VCaP (cell line): Measurements from ENCODE around the gene TFDP1.

Experiments used
- H3K27ac ChIP-seq: fragments of 450-650 bp; 2 replicates; pipeline ENCODE4 v1.5.1; 2017
- TF ChIP-seq, protein P1 (sequence below): fragments of 450-650 bp; conservative IDR thresholded peaks from 2 replicates; pipeline ENCODE4 v1.5.1; 2017; ENCODE audit warnings: mild to moderate bottlenecking, moderate library complexity

TFDP1 gene

DNA sequence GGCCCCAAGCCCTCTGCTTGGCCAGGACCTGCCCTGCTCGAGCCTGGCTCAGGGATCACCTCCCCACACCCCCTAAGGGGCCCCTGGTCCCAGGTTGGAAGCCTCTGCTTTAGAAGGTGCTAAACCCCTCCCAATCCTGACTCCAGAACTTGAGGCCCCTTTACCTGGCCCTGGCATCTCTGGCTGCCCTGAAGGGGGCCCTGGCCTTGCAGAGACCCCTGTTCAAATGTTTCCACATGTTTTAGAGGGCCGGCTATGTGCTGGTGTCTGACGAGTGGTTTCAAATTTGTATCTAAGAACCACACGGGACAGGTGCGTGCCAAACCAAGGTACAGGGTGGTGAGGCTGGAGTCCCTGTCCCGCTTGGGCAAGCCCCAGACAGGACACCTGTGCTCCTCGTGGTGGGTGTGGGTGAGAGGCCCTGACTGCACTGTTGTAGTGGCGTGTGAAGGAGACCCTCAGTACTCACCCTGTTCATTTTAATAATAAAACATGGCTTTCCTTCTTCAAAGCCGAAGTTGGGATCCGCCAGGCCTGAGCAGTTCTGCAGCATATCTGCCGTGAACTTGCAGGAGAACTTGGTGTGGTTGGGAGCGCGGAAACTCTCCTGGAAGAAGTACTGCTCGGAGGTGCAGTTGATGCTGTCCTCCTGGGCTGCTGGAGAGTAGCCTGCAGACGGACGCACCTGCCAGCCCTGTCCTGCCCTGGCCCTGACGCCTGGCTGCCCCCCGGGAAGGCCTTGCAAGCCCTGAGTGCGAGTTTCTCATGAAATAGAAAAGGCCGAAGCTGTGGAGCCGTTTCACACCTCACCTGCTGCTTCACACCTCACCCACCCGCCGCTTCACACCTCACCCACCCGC, 68.1 kb downstream of the TFDP1 start:
- TF ChIP-seq, protein P1, sequence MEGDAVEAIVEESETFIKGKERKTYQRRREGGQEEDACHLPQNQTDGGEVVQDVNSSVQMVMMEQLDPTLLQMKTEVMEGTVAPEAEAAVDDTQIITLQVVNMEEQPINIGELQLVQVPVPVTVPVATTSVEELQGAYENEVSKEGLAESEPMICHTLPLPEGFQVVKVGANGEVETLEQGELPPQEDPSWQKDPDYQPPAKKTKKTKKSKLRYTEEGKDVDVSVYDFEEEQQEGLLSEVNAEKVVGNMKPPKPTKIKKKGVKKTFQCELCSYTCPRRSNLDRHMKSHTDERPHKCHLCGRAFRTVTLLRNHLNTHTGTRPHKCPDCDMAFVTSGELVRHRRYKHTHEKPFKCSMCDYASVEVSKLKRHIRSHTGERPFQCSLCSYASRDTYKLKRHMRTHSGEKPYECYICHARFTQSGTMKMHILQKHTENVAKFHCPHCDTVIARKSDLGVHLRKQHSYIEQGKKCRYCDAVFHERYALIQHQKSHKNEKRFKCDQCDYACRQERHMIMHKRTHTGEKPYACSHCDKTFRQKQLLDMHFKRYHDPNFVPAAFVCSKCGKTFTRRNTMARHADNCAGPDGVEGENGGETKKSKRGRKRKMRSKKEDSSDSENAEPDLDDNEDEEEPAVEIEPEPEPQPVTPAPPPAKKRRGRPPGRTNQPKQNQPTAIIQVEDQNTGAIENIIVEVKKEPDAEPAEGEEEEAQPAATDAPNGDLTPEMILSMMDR: no peak
- no peak overlapping the region for H3K27ac ChIP-seq

DNA sequence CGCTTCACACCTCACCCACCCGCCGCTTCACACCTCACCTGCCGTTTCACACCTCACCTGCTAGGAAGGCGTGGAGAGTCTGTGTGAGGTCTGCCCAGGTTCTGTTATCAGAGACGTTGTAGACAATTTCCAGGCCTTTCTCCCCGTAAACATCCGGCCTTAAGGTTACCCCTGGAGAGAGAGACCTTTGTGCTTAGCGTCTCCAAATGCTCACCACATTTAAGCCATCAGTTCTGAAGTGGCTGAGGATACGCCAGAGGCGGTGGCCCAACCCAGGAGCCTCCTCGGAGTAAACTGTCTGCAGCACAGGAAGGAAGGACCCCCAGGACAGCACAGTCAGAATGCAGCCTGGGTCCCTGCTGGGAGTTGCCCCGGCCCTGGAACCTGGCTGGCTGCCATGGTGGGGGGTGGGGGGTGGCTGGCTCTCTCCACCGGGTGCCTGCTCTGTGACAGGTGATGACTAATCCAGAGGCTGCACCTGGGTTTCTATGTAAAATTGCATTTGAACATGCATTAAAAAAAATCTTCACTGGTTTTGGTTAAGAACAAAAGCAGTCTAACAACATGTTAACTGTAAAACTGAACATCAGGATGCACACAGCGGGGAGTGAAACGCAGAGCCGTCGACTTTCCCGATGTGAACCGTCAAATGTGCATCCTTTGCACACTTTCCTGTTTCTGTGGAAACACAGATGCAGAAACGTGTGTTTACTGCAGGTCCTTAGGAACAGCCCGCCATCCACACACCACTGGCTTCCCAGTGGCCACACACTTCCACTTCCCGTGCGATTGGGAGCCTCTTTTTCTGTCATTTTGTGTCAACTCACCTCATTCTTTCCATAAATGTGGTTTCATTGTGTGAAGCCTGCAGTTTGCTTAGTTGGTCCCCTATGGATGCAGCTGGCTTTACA, 69.0 kb downstream of the TFDP1 start:
- TF ChIP-seq, protein P1: no peak
- no peak overlapping the region for H3K27ac ChIP-seq

DNA sequence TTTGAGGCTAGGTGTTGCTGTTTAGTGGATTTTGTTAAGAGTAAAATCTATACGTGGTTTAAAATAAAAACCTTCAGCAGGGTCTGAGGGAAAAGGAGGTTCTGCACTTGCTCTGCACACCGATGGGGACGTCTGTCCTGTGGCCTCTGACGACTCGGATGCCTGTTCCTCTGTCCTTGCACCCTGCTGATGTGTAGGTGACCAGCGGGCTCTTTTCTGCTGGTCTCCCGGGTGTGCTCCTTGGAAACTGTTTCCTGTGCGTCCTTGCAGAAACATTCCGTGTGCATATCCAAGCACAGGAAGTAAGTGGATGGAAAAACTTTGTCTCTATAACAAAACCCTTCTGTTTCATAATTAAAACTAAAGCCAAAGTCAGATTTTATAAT, 69.6 kb downstream of the TFDP1 start:
- H3K27ac ChIP-seq: no peak overlapping the region
- TF ChIP-seq, protein P1: no peak

DNA sequence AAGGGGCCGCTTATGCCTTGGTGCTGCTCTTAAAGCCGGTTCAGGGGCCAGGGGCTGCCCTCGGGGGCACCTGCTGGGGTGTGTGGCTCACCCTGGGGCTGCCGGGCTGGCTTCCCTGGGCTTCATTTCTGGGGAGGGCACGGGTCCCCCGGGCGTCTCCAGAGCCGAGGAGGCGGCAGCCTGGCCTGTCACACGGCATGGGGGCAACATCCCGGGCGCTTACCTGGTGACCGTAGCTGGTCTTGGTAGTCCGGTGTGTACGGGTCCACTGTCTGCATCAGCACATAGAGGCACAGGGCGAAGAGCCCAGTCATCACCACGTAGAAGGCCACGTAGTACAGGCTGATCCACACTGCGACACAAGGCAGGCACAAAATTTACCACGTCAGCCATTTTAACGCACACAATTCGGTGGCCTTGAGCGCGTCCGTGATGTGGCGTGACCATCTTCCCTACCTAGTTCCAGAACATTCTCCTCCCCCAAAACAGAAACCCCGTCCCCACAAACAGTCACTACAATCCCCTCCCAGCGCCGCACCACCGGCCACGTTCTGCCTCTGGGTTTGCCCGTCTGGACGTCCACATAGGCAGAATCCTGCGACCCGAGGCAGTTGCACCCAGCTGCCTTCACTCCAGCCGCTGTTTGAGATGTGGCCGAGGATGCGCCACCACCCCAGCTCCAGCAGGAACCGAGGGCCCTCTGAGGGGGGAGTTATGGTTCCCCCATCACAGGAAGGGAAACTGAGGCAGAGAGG, 70.2 kb downstream of the TFDP1 start:
- H3K27ac ChIP-seq: no peak overlapping the region
- TF ChIP-seq, protein P1: no peak

DNA sequence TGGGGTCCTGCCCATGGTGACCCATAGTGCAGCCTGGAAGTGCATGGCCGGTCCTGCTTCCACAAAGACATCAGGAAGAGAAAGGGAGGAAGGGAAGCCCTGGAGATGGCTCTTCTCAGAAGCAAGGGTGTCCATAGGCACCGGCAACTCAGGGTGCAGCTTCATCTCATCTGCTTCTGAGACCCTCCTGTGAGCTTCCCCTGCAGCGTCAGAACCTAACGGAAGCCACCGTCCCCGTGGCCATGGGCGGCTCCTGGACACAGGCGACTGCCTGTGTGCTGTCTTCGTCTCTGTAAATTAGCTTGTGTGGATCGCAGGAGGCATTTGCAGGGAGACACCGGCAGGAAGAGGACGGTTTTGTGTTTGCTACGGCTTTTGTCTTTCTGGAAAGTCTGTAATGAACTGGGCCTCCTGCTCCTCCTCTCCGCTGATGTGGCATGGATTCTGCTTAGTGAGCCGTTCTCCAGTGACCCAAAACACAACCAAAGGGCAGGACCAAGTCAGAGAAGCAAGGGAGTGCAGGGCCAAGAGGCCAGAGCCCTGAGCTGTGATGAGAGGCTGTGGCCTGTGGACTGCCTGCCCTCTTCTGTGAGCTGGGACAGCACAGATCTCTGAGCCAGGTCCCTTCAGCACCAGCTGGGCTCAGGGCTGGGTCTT, 70.9 kb downstream of the TFDP1 start:
- H3K27ac ChIP-seq: no peak overlapping the region
- TF ChIP-seq, protein P1: no peak

DNA sequence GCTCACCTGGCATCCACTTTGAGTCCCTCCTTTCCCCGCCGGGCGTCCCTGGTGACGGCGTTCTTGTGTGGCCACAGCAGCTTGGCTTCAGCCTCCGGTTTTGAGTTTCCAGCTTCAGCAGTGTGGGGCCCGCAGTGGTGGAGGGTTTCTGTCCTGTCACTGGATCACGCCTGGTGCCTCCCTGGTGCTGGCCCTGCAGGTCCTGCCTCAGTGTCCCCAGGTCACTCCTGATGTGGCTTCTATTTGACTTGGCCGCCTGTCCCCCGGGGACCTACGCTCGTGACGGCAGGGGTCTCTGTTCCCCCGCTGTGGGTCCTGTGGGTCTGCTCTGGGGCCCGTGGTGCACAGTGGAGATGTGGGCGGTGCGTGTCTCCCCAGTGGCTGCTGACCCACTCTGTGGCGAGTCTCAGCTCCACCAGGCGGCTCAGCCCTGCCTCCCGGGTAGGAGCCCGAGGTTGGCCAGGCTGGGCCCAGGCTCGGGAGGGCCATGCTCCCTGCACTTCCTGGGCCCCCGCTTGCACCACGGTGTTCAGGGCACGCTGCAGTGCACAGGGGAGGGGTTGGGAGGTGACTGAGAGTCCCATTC, 71.5 kb downstream of the TFDP1 start:
- TF ChIP-seq, protein P1: no peak

More for the DNA sequence above, 71.5 kb downstream of the TFDP1 start:
- no peak overlapping the region for H3K27ac ChIP-seq
